GM23338 (cell line): Measurements from ENCODE around the gene C11orf16.

Source experiments
- CREB1 ChIP-seq: fragments of 250-450 bp; sonication (Bioruptor Pico); IDR thresholded peaks from 2 replicates; pipeline ENCODE4 v1.5.0; 2020; ENCODE audit warnings: low read depth, mild to moderate bottlenecking, moderate library complexity
- CTCF ChIP-seq, 2 experiments: fragments of 200-600 bp in 1 of 2; sonication (generic) in 1 of 2; conservative IDR thresholded peaks; 2 replicates each; pipeline versions ENCODE4 v1.5.1 to v1.6.1; 2016 to 2017; ENCODE audit warnings: antibody characterized with exemption in 2 of 2, low read depth in 2 of 2, mild to moderate bottlenecking in 2 of 2, moderate library complexity in 1 of 2
- ETS1 ChIP-seq: IDR thresholded peaks from 2 replicates; pipeline ENCODE4 v1.6.1; 2016; ENCODE audit warnings: antibody characterized with exemption
- EZH2 ChIP-seq: fragments of 200-600 bp; sonication (generic); IDR thresholded peaks from one replicate; pipeline ENCODE4 v1.8.0; 2017; ENCODE audit warnings: antibody characterized with exemption, mild to moderate bottlenecking, low read depth; ENCODE audit not compliant: unreplicated experiment
- EZH2phosphoT487 ChIP-seq: fragments of 200-600 bp; sonication (generic); IDR thresholded peaks from one replicate; pipeline ENCODE4 v1.8.1; 2018; ENCODE audit warnings: antibody characterized with exemption; ENCODE audit not compliant: unreplicated experiment
- JUNB ChIP-seq: IDR thresholded peaks from one replicate; pipeline ENCODE4 v1.6.1; 2016; ENCODE audit warnings: antibody characterized with exemption; ENCODE audit not compliant: unreplicated experiment
- NANOG ChIP-seq: IDR thresholded peaks from 2 replicates; pipeline ENCODE4 v1.6.1; 2016; ENCODE audit warnings: antibody characterized with exemption, borderline replicate concordance
- POLR2AphosphoS5 ChIP-seq: IDR thresholded peaks from 2 replicates; pipeline ENCODE4 v1.6.1; 2016; ENCODE audit warnings: antibody characterized with exemption, low read depth
- ZNF114 ChIP-seq: fragments of 250-450 bp; sonication (Bioruptor Pico); IDR thresholded peaks from 2 replicates; pipeline ENCODE4 v1.5.0; 2020; ENCODE audit warnings: mild to moderate bottlenecking, moderate library complexity

GRCh38 chr11:8937159-8937558 lies 4.4 kb upstream of the C11orf16 start:
- TF ChIP-seq CTCF (conservative IDR thresholded peaks at IDR 0.05; ENCODE audit: low read depth in 2 of 2) (no peak), EZH2 (no peak), NANOG (no peak), CREB1 (CRISPR knock-in tag) (no peak), EZH2phosphoT487 (no peak), POLR2AphosphoS5 (no peak), JUNB (no peak), ZNF114 (no peak), ETS1 (no peak)
